HCT116 (cell line): ENCODE data around the gene OPN1MW2.
"Not testable (repeated sequence)": the region's sequence is repeated elsewhere in the genome, so short reads cannot be mapped to it uniquely, and the experiment has no call there.

Experiments
- CTCF ChIP-seq, 3 experiments: fragments of 200-600 bp in 1 of 3; sonication (generic) in 1 of 3; IDR thresholded peaks in 2 of 3; conservative IDR thresholded peaks in 1 of 3; 2 replicates each; pipeline ENCODE4 v1.5.1; 2012 to 2017; ENCODE audit warnings: low read depth in 2 of 3, low read length in 2 of 3, antibody characterized with exemption in 1 of 3, borderline replicate concordance in 1 of 3, control low read depth in 1 of 3, mild to moderate bottlenecking in 1 of 3, mixed read lengths in 1 of 3, mixed run types in 1 of 3, moderate library complexity in 1 of 3; ENCODE audit not compliant: insufficient read depth in 1 of 3
- ELF1 ChIP-seq: IDR thresholded peaks from 2 replicates; pipeline ENCODE4 v1.6.1; 2012; ENCODE audit warnings: low read depth, borderline replicate concordance
- EZH2 ChIP-seq: fragments of 200-600 bp; sonication (generic); IDR thresholded peaks from 2 replicates; pipeline ENCODE4 v1.6.1; 2017; ENCODE audit warnings: antibody characterized with exemption, mixed run types
- EZH2phosphoT487 ChIP-seq: fragments of 200-600 bp; IDR thresholded peaks from 2 replicates; pipeline ENCODE4 v1.6.1; 2018; ENCODE audit warnings: antibody characterized with exemption, borderline replicate concordance
- POLR2A ChIP-seq: IDR thresholded peaks from 2 replicates; pipeline ENCODE4 v1.7.0; 2011; ENCODE audit warnings: borderline replicate concordance; ENCODE audit not compliant: insufficient read depth, insufficient read length; ENCODE audit errors: extremely low read depth
- POLR2AphosphoS5 ChIP-seq: IDR thresholded peaks from 2 replicates; pipeline ENCODE4 v1.6.1; 2011; ENCODE audit warnings: mild to moderate bottlenecking, low read depth, low read length, moderate library complexity
- SIN3A ChIP-seq: IDR thresholded peaks from 2 replicates; pipeline ENCODE4 v1.6.1; 2012; ENCODE audit warnings: low read depth
- SP1 ChIP-seq: IDR thresholded peaks from 2 replicates; pipeline ENCODE4 v1.6.1; 2012; ENCODE audit warnings: low read depth
- TF ChIP-seq, protein P1 (sequence below): IDR thresholded peaks from 2 replicates; pipeline ENCODE4 v1.6.1; 2012; ENCODE audit warnings: low read depth

DNA sequence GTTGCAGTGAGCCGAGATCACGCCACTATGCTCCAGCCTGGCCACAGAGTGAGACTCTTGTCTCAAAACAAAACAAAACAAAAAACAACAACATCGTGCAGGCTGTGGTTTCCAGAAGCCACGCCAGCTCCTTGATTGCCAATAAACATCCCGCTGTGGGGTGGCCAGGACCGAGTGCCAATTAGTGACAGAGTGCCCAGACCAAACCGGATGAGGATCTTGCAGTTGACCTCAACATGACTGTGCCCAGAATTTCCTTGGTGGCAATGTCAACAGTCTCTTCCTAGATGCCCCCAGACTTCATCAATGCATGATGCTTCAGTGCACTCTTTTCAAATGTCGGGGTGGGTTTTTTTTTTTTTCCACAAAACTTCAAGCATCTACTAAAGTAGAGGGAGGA, 35.8 kb upstream of the OPN1MW2 start:
- TF ChIP-seq ELF1; EZH2; POLR2A; EZH2phosphoT487; CTCF (IDR thresholded peaks at IDR 0.05 in 2 of 3, conservative IDR thresholded peaks at IDR 0.05 in 1 of 3; ENCODE audit: borderline replicate concordance in 1 of 3, insufficient read depth in 1 of 3, low read depth in 2 of 3, low read length in 2 of 3); POLR2AphosphoS5; SIN3A; SP1: not testable (repeated sequence)
- TF ChIP-seq, protein P1, sequence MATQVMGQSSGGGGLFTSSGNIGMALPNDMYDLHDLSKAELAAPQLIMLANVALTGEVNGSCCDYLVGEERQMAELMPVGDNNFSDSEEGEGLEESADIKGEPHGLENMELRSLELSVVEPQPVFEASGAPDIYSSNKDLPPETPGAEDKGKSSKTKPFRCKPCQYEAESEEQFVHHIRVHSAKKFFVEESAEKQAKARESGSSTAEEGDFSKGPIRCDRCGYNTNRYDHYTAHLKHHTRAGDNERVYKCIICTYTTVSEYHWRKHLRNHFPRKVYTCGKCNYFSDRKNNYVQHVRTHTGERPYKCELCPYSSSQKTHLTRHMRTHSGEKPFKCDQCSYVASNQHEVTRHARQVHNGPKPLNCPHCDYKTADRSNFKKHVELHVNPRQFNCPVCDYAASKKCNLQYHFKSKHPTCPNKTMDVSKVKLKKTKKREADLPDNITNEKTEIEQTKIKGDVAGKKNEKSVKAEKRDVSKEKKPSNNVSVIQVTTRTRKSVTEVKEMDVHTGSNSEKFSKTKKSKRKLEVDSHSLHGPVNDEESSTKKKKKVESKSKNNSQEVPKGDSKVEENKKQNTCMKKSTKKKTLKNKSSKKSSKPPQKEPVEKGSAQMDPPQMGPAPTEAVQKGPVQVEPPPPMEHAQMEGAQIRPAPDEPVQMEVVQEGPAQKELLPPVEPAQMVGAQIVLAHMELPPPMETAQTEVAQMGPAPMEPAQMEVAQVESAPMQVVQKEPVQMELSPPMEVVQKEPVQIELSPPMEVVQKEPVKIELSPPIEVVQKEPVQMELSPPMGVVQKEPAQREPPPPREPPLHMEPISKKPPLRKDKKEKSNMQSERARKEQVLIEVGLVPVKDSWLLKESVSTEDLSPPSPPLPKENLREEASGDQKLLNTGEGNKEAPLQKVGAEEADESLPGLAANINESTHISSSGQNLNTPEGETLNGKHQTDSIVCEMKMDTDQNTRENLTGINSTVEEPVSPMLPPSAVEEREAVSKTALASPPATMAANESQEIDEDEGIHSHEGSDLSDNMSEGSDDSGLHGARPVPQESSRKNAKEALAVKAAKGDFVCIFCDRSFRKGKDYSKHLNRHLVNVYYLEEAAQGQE, result not testable (repeated sequence)
